ENCODE data around the gene IDH3A. TPM values are rescaled to one million over a fixed set of nuclear protein-coding genes. Genes with fewer than 3 reads are reported as not detected.

IDH3A gene
- 85.7 TPM for total RNA-seq

DNA sequence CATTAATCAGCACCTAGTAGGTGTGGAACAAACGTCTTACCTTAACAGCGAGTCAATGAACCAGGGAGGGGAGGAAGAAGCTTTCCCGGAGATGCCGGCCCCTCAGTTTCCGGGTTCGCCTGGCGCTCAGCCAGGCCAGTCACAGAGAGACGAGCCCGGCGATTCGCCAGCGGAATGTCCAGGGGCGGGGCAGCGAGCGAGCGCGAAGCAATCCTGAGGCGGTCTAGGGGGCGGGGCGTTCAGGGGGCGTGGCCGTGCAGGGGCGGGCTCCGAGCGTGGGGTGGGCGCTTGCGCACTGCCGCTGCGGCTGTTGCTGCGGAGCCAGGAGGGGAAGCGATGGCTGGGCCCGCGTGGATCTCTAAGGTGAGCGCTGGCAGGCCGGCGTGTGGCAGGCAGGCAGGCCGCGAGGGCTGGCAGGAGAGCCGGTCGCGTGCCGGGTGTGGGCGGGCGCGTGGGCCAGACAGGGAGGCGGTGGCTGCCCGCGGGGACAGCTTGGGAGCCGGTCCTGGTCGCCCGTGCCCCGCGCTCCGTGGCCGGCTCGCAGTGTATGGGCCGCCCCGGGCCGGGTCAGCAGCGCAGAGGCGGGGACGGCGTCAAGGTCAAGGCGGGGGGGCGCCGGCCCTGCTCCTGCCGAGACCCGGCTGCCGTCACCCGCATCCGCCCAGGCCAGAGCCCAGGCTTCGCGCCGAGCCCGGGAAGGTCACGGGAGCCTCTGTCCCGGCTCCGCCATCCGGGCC, at the start of gene IDH3A:
IDH3A (plus strand) TSS at position 295 of the 737 bp plus-strand sequence; CDS start at position 337, 42 bp downstream.
- DNase-seq (ENCODE audit: low spot score), result peak; percentile 100

GRCh38 chr15:78100886-78101285, 48.3 kb upstream of the IDH3A start:
- DNase-seq (ENCODE audit: low spot score), result no peak

- DNase-seq (ENCODE audit: low spot score), result no peak
Measured at GRCh38 chr15:78101423-78102105, 47.6 kb upstream of the IDH3A start.

GRCh38 chr15:78102211-78102610, 47.0 kb upstream of the IDH3A start:
- DNase-seq (ENCODE audit: low spot score), result no peak

- no peak for DNase-seq (ENCODE audit: low spot score)
Measured at GRCh38 chr15:78102741-78103140, 46.4 kb upstream of the IDH3A start.

GRCh38 chr15:78103406-78104118, 45.6 kb upstream of the IDH3A start:
- DNase-seq (ENCODE audit: low spot score), result no peak

- DNase-seq (ENCODE audit: low spot score), result no peak
Measured at GRCh38 chr15:78104119-78104479, 45.1 kb upstream of the IDH3A start.

GRCh38 chr15:78104566-78105475, 44.3 kb upstream of the IDH3A start:
- no peak for DNase-seq (ENCODE audit: low spot score)

- no peak for DNase-seq (ENCODE audit: low spot score)
Measured at GRCh38 chr15:78105476-78106241, 43.5 kb upstream of the IDH3A start.

DNA sequence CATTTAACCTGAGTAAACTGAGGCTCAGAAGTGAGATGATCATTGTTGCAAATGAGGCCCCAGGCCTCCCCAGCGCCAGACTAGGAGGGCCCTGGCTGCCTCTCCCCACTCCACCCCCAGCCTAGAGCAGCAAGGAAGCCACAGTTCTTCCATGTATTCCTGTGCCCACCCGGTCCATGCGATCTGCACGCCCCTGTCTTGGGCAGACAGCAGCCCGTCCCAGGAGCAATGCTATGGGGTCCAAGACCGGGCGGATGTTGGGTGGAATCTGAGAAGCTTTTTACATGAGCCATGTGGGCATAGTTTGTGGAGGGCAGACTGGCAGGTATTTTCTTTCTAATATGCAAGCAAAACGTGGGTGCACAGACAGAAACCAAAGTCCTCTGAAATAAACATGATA, 41.7 kb upstream of the IDH3A start:
- no peak for DNase-seq (ENCODE audit: low spot score)

DNA sequence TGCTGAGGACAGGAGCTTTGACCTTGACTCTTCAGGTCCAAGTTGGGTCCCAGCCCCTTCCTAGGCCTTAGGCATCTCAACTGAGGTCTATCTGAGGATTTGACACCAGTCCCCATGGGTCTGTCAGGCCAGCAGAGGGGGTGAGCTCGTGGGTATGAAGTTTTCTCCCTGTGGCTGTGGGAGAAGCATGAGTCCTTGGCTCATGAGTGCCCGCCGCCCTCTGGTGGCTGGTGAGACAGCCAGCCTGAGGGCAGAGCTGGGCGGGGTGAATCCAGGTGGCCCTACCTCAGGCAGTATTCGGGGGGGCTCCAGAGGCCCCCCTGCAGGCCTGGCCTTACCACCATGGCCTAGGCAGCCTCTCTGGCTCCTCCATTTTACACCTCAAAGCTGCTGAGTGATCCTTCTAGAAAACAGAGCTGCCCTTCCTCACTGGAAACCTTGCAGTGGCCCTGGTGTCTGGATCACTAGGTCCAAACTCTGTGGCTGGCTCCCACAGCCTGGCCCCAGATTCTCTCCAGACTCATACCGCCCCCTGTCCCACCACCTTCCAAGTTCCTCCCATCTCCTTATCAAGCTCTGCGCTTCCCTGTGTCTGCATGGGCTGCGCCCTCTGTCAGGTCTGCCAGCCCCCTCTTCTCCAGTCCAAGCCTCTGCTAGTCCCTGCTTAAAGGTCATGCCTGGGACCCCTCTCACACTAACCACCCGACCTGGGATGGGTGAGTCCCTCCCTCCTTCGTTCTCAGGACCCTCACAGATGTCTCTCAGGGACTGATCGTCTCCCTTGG, 40.7 kb upstream of the IDH3A start:
- peak; percentile 85 for DNase-seq (ENCODE audit: low spot score)

DNA sequence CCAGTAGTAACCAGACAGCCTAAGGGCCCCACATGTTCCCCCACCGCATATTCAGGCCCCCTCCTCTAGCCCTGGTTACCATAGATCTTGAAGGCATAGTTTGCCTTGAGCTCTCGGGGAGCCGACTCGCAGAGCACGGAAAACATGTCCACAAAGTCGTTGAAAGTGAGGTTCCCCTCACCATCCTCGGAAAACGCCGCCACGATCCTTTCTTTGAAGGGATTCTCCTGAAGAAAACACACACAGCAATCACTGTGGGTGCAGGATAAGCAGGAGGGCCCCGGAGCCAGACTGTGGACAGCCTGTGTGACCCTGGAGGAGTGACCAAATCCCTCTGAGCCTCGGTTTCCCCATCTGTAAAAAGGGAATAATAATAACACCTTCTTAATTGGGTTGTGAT, 40.0 kb upstream of the IDH3A start:
- no peak for DNase-seq (ENCODE audit: low spot score)

- no peak for DNase-seq (ENCODE audit: low spot score)
Measured at GRCh38 chr15:78110096-78110495, 39.1 kb upstream of the IDH3A start.

DNA sequence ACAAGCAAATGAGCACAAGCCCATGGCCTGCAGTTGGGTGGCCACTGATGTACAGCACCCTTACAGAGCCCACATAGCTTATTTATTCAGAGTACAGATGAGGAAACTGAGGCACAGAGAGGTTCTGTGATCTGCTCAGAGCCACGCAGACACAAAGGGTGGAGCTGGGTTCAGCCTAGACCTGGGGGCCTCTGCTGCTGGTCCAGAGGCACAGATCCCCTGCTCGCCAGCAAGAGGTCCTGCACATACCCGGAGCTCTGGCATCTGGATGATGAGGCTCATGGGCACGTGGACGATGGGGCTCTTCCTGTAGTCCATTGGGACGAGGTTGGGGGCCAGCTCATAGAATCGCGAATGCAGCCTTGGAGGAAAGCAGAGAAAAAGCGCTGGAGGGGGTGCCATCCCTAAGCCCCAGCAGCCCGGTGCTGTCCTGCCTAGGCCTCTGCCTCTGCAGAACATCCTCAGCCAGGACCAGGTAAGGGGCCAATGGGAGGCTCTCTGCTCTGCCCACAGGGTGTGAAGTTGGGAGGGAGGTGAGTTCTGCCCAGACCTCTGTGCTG, 38.2 kb upstream of the IDH3A start:
- DNase-seq (ENCODE audit: low spot score), result no peak

DNA sequence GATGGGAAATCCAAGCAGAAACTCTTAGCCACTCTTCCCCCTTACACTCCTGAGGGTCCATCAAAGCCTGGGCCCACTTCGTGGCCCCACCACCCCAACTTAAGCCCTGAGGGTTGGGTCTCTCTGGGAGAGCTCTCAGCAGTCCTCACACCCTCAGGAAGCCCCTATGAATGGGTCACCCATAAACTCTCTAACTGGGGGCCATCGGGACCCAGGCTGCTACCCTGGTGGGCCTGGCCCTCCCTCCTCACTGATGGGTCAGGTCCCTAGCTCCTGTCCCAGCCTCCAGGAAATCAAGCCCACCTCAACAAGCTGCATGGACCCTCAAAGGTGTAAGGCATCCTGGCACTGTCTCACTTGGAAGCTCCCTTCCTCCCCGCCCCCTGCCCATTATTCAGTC, 37.4 kb upstream of the IDH3A start:
- no peak for DNase-seq (ENCODE audit: low spot score)

DNA sequence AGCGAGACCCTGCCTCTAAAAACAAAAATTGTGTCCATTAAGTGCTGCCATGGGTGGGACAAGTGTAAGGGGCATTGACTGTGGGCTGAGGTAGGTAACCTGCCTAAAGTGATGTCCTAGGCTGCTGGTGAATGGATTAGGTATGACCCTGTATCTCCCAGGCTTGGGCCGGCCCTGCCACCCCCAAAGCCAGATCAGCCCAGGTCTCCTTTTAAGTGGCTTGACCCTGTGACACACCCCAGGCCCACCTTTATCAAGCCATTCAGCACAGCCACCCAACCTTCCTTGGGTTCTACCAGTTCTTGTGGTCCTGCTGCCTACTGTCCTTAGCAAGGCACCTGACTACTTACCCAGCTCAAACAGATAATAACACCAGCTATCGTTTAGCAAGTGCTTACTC, 36.6 kb upstream of the IDH3A start:
- DNase-seq (ENCODE audit: low spot score), result no peak

GRCh38 chr15:78120523-78120922, 28.6 kb upstream of the IDH3A start:
- no peak for DNase-seq (ENCODE audit: low spot score)

DNA sequence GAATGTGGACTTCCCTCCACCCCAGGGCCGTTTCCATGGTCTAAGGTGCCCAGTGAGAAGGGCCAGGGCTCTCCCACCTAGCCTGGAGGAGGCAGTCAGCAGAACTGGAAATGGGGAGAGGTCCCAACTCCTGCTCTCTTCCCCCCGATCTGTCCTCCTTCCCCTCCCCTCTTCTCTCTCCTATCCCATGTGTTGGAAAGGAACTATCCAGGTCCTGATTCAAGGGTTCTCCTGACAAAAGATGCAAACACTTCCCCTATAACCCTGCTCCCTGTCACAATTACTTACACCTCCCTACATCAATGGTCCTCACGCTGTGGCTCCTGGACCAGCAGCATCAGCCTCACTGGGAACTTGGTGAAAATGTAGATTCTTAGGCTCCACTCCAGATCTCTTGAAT, 23.9 kb upstream of the IDH3A start:
- no peak for DNase-seq (ENCODE audit: low spot score)

DNA sequence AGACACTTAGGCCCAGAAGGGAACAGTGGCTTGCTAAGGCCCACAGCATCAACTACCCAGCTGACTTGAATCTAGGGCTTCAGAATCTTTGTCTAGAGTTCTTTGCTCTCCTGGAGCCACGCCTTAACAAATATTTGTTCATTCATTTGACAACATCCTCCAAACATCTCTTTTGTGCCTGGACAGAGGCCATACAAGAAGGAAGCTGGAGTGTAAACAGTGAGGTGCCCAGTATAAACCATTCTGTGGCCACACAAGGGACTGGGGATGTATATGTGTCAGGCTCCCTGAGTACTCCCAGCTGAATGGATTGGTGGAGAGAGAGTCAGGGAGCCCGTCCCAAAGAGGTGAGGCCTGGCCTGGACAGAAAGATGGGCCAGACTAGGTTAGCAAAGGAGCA, 21.3 kb upstream of the IDH3A start:
- no peak for DNase-seq (ENCODE audit: low spot score)

Data from ureter (tissue), 1 donor.